Right renal cortex interstitium (tissue), 3 donors: ENCODE results near the gene RAI14. TPM values are rescaled to one million over a fixed set of nuclear protein-coding genes. Genes with fewer than 3 reads are reported as not detected.
A peak's percentile ranks its signal among the peaks of the same experiment; 100 is the strongest.
"Not testable (repeated sequence)": the region's sequence is repeated elsewhere in the genome, so short reads cannot be mapped to it uniquely, and the experiment has no call there.

Source experiments
- DNase-seq, 3 donors: peaks; one replicate each; pipeline ENCODE4 v3.0.0-alpha.2; 2013; ENCODE audit warnings: low read depth in 3 of 3, low spot score in 2 of 3
- polyA plus RNA-seq, 3 donors: library from polyadenylated mRNA; unstranded; fragments of 120-200 nt; gene quantifications; one replicate each; pipeline ENCODE4 v1.2.1, GENCODE V29; 2013; ENCODE audit not compliant: insufficient read length in 3 of 3

RAI14 gene
- polyA plus RNA-seq, 3 donors: 89.6 to 103 (median 100.0) TPM

DNA sequence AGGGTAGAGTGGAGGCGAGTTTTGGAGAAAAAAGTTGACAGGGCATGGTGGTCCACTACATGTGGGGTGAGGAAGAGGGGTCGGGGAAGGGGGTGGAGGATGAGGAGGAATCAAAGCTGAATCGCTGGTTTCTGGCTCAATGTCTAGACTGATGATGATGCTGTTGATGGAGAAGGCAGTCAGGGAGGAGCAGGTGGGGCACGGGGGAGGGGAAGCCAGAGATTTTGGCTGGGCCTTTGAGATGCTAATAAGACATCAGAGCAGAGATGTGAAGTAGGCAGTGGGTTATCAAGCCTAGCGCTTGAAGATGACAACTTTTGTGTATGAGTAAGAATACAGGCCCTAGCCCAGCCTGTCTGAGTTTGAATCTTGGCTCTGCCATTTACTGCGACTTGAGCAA lies 150.4 kb downstream of the RAI14 start:
- no peak for DNase-seq

DNA sequence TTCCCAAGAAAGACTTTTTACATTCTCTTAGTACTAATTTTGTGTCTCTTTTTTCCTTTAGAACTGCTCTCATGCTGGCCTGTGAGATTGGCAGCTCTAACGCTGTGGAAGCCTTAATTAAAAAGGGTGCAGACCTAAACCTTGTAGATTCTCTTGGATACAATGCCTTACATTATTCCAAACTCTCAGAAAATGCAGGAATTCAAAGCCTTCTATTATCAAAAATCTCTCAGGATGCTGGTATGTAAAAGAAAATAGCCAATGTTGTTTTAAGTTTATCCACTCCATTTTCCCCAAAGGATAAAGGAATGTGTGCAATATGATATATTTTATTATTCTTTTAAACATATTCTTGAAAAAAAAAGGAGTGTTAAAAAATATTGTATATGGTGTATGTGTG lies 155.6 kb downstream of the RAI14 start:
- DNase-seq: no peak

DNA sequence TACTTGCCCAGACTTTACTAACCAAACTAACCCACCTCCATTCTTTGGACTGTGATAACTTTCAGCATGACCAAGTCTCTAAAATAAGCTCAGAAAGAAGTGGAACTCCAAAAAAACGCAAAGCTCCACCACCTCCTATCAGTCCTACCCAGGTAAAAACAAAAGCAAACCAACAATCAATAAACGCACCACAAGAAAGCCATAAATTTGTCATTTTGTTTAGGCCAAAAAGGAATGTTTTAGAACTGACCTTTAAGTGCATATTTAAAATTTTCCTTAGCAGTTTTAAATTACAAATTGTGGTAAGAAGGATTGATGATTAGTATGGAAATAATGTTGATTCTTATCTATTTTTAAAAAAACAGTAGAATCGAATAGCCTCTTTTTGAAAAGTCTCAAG lies 157.4 kb downstream of the RAI14 start:
- DNase-seq: no peak

DNA sequence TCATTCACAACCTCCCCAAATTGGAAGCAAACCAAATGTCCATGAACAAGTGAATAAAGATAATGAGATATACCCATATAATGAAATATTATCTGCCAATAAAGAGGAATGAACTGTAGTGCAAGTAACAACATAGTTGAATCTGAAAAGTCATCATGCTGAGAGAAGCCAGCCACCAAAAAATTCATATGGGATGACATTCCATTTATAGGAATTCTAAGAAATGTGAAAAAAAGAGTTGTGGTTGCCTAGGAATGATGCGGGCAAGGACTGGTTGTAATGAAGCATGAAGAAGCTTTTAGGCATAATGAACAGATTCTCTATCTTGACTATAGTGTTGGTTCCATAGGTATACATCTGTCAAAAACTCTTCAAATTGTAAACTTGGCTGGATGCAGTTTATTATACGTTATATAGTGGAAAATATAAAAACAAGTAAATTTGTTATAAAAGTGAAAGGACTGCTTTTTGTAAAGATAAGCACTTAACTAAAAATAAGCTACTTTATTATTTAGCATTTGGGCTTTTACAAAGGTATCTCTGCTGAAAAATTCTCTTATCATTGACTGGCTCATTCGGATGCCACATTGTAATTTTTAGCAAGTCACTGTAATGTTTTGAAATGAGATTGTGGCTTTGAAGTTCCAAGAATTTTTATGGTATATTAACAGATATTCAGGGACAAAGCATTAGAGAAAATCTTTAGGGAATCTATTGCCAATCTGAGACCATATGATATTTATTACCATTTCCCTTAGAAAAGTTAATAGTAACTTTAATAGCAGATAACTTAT lies 161.6 kb downstream of the RAI14 start:
- no peak for DNase-seq

DNA sequence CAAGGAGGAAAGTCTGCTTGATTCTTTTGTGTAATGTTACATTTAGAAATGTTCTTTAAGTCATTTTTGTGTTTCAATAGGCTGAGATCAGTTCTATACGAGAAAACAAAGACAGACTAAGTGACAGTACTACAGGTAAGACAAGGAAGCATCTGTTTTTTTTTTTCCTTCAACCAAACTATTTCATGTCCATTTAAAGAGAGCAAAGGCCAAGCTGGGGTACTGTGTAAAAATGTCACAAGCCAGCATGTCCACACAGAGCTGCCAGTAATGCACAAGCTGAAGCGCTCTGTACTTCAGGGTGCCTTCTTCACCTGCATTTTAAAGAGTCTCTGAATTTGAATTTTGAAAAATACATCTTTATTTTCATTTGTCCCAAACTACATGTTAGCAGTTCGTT lies 162.6 kb downstream of the RAI14 start:
- DNase-seq: no peak

DNA sequence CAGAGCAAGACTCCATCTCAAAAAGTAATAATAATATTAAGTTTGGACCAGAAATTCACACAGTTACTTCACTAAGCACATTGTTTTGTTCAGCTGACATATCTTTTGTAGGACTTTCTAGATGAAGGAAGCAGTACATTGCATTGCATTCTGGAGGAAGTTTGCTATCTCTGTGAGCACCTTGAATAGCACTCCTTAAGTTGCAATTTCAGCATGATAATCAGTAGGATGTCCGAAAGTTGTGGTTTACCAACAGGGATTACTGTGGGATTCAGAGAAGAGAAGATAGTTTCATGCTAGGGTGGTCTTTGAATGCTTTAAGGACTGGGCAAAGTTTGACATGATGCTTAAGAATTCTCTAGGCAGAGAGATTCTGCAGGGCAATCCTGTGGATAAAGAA lies 164.5 kb downstream of the RAI14 start:
- no peak for DNase-seq

DNA sequence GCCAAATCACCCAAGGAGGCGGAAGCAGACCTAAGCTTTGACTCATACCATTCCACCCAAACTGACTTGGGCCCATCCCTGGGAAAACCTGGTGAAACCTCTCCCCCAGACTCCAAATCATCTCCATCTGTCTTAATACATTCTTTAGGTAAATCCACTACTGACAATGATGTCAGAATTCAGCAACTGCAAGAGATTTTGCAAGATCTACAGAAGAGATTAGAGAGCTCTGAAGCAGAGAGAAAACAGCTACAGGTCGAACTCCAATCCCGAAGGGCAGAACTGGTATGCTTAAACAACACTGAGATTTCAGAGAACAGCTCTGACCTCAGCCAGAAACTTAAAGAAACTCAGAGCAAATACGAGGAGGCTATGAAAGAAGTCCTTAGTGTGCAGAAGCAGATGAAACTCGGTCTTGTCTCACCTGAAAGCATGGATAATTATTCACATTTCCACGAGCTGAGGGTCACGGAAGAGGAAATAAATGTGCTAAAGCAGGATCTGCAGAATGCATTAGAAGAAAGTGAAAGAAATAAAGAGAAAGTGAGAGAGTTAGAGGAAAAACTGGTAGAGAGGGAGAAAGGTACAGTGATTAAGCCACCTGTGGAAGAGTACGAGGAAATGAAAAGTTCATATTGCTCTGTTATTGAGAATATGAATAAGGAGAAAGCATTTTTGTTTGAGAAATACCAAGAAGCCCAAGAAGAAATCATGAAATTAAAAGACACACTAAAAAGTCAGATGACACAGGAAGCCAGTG lies 167.0 kb downstream of the RAI14 start:
- no peak for DNase-seq

DNA sequence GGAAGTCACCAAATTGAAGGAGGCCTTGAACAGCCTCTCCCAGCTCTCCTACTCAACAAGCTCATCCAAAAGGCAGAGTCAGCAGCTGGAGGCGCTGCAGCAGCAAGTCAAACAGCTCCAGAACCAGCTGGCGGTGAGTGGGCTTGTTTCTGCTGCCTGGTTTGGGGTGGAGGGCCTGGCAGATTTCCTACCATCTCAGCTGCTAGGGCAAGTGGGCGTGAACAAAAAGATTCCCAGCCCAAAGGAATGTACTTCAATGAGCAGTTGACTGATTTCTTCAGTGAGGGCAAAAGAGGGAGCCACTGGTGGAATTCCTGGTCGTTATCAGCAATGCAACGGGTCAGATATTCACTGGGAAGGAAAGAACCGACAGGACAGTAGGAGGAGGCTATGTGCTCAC lies 170.2 kb downstream of the RAI14 start:
- DNase-seq: no peak

DNA sequence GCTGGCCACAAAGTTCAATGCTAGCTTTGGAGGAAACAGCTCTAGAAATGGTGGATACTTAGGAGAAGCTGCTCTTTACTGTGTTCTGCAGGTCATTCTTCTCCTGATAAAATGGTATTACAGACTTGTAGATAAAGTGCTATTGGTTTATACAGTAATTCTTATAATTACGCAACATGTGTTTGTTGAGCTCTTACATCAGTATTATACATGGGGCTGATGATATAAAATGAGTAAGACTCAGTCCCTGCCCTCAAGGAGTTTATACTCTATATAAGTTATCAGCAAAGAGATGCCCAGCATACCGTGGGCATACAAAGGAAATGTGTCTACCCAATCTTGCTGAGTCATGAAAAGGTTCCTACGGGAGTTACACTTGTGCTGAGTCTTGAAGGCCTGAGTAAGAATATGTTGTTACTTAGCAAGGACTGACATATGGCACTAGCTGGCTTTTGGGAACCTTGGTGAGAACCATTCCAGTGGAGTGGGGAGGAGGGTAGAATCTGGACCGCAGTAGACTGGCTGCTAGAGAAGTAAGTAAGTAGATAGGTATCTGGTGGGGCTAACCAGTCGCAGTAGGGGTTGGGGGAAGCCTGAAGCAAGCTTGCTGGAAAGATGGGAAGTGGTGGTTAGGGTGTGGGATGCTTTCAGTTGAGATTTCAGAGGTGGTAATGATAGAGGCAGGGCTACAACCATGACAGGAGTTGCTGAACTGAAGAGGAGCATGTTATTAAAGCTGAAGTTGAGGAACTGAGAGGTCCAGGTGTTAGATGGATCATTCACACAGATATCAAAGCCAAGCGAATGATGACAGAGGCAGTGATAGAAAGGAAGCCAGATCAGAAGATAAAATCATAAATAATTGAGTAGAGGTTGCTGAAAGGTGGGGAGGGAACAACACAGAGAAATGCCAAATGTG lies 171.7 kb downstream of the RAI14 start:
- DNase-seq: no peak

DNA sequence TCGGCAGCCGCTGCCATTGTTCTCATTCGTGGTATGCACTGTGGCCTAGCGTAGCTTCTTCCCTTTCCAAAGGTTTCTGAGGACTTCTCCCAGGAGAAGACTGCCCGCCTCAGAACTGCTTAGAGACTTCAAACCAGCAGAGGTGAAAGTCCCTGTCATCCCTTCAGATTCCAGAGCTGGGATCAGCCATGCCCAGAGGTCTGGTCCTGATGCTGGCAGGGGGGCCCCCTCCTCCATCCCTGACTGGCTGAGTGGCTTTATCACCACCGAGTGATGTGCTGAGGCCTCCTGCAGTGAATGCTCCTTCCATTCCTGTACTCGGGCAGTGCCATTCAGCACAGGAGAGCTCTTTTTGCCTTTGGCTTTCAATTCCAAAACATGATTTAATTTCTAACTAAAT lies 174.7 kb downstream of the RAI14 start:
- not testable (repeated sequence) for DNase-seq

DNA sequence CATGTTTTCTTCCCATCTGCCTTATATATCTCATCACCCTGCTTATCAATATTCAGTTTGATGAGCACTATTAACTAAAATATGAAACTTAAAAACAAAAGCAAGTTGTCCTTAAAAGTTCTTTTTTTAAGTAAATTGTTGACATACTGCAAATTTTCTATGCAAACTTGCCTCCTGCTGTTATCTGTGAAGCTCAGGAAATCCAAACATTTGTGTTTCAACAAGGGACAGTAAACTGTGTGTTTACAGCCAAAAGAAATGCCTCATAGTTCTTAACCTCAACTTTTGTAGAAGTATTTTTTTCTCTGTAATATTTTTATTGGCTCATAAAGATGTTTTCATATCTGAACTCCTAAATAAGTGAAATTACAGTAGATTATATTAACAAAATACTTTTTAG lies 175.2 kb downstream of the RAI14 start:
- no peak for DNase-seq

DNA sequence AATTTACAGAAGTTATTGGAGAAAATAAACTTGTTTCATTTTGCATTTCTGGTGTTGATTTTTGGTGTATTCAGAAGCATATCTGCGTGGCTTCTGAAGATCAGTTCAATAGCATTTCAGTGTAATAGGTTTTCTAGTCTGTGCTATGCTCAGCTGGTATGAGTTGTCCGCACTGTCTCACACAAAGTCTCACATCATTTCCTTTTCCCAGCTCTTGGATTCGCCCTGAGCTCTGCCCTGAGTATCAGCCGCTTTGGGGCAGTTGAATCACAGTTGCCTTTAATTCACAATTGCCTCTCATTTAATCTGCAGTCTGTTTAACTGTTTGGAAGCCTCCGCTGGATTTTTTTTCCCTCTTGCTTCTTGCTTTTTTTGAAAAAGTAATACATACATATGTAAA lies 176.4 kb downstream of the RAI14 start:
- DNase-seq: no peak

DNA sequence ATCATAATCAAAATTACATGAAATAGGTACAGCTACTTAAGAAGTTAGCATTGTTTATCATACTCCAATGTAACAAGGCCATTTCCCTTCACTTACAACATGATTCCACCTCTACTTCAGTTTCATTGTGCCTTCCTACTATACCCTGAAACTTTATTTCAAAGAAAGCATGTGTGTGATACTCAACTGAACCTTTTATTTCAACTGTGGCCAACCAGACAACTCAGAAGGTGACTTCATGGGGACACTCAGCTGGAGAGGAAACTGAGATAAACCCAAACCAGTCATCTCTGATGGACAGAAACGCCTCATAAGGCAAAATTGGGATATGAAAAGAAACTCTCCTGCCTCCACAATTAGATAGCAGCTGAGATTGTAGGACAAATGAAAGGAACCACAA lies 177.0 kb downstream of the RAI14 start:
- DNase-seq: no peak

DNA sequence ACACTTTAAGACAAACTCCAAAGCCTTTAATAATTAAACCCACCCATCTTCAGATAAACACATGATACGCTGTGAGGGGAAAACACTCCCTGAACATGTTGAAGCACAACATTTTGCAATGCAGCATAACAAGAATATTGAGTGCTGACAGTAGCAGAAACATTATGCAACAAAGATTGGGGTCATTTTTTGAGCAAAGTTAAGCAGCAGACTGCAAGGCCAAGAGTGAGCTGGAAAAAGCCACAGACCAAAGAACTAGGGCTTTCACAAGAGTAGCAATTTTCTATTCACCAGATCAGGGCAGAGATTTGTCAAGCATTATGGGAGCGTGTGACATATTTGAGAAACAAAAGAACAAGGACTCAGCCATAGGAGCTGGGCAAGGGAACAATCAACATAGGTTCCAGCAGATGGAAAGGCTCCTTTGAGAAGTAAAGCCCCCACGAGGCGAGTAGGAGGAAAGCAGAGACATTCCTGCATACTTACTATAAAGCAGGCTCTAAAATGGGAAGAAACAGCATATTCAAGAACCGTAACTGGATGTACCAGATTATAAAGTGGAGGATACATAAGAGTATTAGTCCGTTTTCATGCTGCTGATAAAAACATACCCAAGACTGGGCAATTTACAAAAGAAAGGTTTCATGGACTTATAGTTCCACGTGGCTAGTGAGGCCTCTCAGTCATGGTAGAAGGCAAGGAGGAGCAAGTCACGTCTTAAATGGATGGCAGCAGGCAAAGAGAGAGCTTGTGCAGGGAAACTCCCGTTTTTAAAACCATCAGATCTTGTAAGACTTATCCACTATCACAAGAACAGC lies 178.1 kb downstream of the RAI14 start:
- DNase-seq: no peak

DNA sequence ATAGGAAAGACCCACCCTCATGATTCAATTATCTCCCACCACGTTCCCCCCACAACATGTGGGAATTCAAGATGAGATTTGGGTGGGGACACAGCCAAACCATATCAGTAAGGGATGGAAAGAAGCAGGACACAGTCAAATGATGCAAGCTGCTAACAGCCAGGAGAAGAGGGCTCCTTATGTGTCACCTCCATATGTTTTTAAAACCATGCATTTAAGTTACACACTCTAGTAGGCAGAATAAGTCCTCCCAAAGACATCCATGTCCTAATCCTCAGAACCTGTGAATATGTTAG lies 178.6 kb downstream of the RAI14 start:
- DNase-seq: no peak

DNA sequence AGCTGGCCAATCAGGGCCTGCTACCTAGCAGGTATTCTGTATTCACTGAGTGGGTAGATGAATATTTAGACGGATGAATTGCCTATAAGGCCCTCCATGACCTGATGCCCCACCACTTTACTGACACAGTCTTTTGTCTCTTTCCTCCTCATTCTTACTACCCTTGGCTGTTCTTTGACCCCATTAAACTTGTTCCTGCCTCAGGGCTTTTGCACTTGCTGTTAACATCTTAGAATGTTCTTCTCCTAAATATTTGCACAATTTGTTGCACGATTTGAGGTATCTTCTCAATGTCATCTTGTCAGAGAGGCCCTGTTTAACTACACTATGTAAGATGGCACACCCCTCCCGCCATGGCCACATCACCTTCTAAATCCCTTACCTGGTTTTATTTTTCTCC lies 179.5 kb downstream of the RAI14 start:
- DNase-seq: no peak

DNA sequence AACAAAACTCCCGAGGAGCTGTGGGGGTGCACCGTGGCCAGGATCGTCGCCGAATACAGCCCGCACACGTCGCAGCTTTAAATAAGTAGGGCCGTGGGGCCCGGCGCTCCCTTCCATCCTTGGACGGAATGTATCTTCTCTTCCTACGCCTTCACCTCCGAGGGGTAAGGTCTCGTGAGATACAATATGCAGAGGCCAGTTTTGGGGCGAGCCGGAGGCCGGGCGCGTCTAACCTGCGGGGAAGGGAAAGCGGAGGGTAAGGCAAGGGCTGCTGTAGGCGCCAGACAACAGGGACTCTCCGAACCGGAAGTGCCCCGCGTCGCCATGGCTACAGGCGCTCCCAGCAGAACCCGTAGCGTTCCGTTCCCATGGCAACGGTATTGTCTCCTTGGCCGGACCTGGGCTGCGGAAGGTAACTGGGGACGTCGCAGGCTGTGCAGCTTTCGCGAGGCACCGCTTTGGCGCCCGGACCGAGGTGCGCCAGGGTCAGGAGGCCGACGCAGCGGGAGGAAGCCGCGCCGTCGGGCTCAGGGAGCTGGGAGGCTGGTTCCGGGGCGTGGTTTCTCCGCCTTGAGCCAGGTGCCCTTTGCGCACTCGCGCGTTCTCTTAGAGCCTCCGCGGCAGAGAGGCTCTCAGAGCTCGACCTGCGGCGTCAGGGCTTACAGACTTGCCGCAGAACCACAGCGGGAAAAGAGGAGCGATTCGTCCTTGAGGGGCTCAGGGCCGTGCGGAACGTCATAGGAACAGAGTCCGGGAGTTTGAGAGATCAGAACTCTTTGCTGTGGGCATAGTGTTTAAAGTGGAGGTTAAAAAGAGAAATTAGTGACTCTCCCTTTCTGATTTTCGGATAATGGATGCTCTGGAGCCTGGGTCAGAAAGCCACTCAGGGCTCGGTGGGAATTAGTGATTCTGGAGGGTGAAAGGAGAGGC lies 182.9 kb downstream of the RAI14 start, which contains the start of gene TTC23L:
Gene TTC23L, plus strand, starts transcription at position 380 of the 930 bp plus-strand sequence. CDS start 1,508 bp downstream, outside the sequence.
- peak; percentile 80 to 86 (median 83) for DNase-seq

DNA sequence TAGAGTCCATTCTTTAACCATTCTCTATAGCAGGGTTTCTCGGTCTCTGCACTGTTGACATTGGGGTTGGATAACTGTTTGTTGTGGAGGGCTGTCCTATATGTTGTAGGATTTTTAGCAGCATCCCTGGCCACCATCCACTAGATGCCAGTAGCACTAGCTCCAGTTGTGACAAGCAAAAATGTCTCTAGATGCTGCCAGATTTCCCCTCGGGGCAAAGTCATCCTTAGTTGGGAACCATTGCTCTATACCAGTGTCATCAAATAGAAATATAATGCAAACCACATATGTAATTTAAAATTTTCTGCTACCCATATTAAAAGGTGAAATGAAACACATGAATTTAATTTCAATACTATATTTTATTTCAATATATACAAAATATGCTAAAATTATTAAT lies 185.7 kb downstream of the RAI14 start:
- DNase-seq: no peak

DNA sequence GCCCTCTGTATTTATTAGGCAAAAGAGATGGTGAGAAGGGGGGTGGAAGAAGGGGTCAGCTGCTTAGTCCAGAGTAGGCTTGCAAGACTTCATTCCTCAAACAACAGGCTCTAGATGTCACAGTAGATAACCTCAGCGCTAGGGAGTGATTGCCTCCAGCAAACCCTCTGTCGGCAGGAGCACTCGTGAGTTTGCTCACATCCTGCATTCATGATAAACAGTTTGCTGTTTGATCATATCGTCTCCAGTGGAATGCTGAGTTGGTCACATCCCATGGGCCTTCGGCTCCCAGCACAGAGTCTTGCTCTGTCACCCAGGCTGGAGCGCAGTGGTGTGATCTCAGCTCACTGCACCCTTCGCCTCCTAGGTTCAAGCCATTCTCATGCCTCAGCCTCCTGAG lies 186.4 kb downstream of the RAI14 start:
- DNase-seq: no peak
